NCI-H187 treated with DMSO at 0.1 percent for 48 hours (cell line): ENCODE measurements around the gene MRPL33.

Experiments
- DNase-seq: peaks from one replicate; lab custom pipeline; 2025; lab: John Stamatoyannopoulos, UW

Gene MRPL33

GRCh38 chr2:27771548-27772335, at the start of gene MRPL33:
Gene MRPL33, plus strand, starts transcription at chr2:27771719. Its CDS starts 59 bp downstream, at chr2:27771778.
- peak; percentile 78 for DNase-seq

GRCh38 chr2:27721884-27722485, 49.5 kb upstream of the MRPL33 start:
- DNase-seq, result no peak

GRCh38 chr2:27723372-27724144, 48.0 kb upstream of the MRPL33 start:
- no peak for DNase-seq

- no peak for DNase-seq
Observed at GRCh38 chr2:27724191-27724590, 47.3 kb upstream of the MRPL33 start.

- no peak for DNase-seq
Observed at GRCh38 chr2:27724905-27725701, 46.4 kb upstream of the MRPL33 start.

GRCh38 chr2:27727257-27727656, 44.3 kb upstream of the MRPL33 start:
- no peak for DNase-seq

GRCh38 chr2:27728081-27728858, 43.2 kb upstream of the MRPL33 start:
- no peak for DNase-seq

GRCh38 chr2:27729198-27729597, 42.3 kb upstream of the MRPL33 start:
- no peak for DNase-seq

GRCh38 chr2:27729614-27730013, 41.9 kb upstream of the MRPL33 start:
- DNase-seq, result no peak

GRCh38 chr2:27730261-27730662, 41.3 kb upstream of the MRPL33 start:
- no peak for DNase-seq

GRCh38 chr2:27730980-27731691, 40.4 kb upstream of the MRPL33 start:
- DNase-seq, result no peak

GRCh38 chr2:27734305-27734704, 37.2 kb upstream of the MRPL33 start:
- no peak for DNase-seq

- no peak for DNase-seq
Observed at GRCh38 chr2:27735263-27735904, 36.1 kb upstream of the MRPL33 start.

- DNase-seq, result no peak
Observed at GRCh38 chr2:27736031-27736889, 35.3 kb upstream of the MRPL33 start.

- DNase-seq, result no peak
Observed at GRCh38 chr2:27736890-27737204, 34.7 kb upstream of the MRPL33 start.

- no peak for DNase-seq
Observed at GRCh38 chr2:27737676-27738348, 33.7 kb upstream of the MRPL33 start.

- no peak for DNase-seq
Observed at GRCh38 chr2:27738349-27739057, 33.0 kb upstream of the MRPL33 start.

GRCh38 chr2:27739058-27739373, 32.5 kb upstream of the MRPL33 start:
- no peak for DNase-seq
